H4 (cell line): ENCODE measurements around the gene MAFB. TPM values are rescaled to one million over a fixed set of nuclear protein-coding genes. Genes with fewer than 3 reads are reported as not detected.
A peak's percentile ranks its signal among the peaks of the same experiment; 100 is the strongest.

Experiments used
- DNase-seq: peaks from one replicate; pipeline ENCODE4 v3.0.0-alpha.2; 2015; ENCODE audit warnings: low spot score
- total RNA-seq: library from RNA; depleted of rRNA; stranded (reverse); fragments of >200 nt; shearing (Covaris generic); gene quantifications from 2 replicates; pipeline ENCODE4 v1.2.3, GENCODE V29; 2014

Gene MAFB
- total RNA-seq, 1 experiment from 2014 or later, result 0.39 TPM

DNA sequence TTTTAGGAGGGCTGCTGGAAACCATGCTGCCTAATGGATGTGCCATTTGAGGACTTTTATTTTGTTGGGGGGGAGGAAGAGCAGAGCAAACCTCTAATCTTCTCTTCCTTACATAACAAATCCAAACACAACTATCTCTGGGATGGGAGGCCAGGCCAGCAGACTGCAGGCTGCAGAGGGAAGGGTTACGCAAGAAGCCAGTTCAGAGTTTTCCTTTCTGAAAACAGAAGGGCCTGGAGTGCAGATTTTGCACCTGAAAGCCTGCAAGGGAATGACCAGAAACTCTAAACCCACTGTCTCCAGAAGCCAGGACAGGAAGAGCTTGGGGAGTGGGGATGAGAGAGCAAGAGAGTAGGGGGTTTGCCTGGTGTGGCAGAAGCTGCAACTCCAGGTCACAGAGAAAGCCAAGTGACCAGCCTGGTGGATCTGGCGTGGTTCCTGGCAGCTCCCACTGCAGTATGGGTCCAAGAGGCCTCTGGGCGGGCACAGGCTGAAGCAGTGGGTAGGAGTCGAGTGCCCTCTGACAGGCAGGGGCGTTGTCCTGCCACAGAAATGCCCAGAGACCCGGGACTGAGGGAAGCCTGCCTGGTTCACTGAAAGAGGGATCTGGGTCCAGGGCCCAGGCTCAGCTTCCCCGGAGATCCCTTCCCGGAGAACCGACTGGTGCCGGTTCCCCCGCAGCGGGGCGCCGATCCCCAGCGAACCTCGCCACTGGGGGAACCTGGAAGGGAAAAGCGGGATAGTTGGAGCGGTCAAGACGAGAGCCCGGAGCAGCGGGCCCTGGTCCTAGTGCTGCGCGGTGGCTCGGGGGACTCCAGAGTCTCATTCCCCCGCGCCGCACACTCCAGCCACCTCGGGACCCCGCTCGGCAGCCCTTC lies 6.7 kb downstream of the MAFB start:
- DNase-seq, result no peak

DNA sequence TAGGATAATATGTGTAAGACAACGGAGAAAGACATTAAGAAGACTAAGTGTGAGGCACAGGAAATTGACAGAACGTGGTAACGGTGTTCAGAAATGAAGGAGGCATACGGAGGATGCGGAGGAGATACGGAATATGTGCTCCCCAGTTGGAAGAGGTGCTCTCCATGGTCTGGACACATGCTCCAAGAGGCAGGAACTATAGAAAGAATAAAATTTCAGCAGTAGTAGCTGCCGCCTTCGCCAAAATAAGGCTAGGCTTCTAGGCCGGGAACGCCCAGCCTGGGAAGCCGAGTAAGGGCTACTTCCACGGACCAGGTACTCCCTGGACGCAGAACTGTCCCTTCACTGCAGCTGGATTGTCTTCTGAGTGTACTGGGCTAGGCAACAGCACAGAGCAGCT lies 7.4 kb downstream of the MAFB start:
- DNase-seq, result no peak

DNA sequence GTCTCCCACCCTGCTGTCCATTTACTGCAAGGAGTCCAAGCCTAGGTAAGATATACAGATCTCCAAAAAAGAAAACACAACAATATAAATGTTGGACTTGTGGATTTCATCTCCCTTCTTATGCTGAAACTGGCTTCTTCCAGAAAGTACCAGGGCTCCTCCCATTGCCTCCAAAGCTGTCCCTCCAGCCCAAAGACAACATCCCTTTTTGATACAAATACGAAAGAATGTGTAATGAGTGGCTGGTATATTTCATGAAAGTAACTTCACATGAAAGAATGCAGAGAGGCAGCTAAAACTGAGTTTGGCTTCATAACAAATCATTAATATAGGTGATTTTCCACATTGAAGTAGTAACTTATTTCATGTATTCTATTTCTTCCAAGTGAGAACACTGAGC lies 7.9 kb downstream of the MAFB start:
- DNase-seq, result no peak

DNA sequence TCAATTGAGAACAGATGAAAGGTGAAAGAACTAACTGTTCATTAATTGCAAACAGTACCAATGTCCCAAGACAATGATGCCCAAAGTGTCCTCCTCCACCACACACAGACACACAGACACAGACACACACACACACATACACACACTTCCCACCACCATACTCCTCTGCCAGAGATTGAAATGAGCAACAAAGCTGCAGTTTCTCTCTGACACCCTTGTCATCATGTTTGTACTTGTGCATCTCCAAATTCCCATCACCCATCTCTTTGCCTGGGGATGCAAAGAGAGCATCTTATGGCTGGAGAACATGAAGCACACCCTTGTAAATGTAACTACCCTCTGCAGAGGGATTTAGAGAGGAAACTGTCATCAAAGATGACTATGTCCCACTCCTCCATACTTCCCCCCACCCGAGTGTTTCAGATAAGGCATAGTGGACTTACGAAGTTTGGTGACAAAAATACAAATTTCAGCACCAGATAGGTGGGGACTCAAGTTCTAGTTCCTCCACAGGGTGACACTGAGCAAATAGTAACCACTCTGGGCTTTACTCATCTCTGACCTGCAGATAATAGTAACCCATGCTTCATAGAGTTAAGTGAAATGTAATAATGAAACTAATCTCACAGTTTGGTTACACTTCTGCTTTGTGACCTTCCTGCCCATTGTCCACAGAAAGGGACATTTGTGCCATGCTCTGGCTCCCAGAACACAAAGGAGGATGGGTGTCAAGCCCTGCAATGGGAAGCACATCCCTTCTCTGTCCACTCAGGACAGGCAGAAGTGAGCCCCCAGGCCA lies 8.7 kb downstream of the MAFB start:
- no peak for DNase-seq

DNA sequence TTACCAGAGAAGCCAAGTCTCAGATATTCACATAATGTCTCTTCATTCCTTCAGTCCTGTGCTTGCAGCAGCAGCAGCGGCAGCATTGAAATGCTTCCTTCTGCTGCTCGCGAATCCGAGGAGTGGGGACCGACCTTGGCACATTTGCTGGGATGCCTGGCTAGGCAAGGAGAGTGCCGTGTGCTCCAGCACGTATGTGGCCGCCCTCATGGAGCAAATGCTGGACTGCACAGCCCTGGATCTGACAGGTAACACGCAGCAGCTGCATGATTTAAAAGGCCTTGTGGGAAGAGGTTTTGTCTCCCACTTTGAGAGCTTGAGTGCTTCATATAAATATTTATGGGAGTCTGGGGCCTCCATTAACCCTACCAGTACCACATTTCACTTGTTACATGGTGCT lies 9.9 kb downstream of the MAFB start:
- DNase-seq, result no peak

DNA sequence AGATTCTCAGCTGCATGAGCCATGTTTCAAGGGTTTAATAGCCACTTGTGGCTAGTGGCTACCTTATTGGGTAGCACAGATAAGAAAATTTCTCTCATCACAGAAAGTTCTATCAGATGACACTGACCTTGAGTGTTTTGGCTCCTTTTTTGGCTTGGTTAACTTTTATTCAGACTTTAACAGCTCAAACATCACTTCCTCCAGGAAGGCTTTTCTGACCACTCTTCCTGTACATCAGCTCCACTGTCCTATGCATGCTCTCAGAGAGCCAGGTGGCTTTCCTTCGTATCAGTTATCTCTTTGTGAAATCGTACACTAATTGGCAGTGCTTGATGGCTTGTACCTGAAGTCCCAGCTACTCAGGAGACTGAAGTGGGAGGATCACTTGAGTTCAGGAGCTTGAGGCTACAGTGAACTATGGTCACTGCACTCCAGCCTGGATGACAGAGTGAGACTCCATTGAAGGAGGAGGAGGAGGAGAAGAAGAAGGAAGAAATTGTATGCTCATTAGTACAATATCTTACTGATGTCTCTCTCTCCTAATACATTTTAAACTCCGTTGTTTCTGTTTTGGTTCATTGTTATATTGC lies 10.7 kb downstream of the MAFB start:
- DNase-seq, result no peak

DNA sequence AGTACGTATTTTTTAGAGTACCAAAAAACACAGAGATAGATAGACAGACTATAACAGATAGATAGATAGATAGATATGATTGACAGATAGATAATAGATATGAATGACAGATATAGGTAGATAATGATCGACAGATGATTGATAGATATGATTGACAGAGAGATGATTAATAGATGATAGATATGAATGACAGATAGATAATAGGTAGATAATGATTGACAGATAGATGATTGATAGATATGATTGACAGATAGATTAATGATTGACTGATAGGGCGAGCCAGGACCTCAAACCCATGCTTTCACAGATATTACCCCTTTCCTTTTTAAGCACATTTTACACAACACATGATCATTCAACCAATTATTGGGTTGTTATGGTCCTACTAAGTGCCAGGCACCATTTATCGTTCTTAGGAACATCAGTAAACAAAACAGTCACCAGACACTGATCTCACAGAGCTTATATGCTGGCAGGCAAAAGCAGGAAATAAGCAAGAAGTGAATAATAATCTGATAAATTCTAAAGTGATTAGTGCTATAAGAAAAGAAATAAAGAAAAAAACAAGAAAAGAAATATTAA lies 11.6 kb downstream of the MAFB start:
- DNase-seq, result no peak

DNA sequence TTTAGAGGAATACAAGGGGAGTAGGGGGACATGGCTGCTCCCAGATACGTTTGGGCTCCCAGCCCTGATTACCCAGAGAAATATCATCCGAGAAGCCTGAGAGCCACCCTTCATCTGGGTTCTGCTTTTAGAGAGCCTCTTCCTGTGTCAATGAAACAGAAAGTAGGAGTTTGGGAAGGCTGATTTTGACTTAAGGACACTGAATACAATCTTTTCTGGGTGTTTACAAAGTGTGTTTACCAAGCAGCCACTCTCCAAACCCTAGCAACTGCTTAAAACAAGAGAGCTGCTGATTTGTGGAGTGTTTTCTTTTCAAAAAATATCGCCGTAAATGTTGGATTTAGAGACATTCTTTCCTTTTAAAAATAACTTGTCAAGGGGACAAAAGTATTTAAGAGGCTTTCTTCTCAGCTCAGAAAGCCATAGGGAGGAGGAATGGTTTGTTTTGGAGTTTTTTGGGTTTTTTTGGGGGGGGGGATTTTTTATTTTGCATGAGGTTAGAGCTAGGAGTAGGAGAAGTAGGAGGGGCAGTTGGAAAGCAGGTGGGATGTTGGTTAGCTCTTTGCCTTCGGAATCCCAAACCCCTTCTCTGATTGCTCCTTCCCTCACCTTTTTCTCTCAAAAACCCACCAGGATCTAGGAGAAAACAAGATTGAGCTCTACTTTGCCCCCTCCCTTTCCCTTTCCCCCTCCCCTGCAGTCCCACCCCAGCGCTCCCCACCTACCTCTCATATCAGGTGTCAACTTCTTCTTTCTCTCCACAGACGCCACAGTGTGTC lies 12.4 kb downstream of the MAFB start:
- DNase-seq, result no peak

DNA sequence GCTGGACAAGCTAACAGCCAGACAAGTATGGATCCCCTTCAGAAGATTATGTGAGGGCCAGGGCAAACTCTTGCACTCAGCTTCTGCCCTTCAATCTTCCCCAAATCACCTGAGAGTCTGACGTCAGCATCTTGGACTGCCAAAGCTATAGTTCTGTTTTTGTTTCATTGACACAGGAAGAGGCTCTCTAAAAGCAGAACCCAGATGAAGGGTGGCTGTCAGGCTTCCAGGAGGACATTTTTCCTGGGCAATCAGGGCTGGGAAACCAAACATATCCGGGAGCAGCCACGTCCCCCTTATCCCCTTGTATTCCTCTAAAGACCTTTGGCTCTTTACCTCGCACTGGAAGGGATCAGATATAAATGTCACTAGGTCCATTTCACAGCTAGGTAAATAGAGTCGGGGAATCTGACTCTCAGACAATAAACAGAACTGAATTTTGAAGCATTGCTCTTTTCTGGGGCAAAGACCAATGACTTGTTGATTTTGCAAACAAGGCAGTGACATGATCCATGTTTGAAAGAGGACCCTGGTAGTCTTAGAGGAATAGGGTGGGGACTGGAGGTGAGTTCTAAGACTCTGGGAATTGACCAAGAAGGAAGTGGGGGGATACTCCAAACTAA lies 13.3 kb downstream of the MAFB start:
- no peak for DNase-seq

DNA sequence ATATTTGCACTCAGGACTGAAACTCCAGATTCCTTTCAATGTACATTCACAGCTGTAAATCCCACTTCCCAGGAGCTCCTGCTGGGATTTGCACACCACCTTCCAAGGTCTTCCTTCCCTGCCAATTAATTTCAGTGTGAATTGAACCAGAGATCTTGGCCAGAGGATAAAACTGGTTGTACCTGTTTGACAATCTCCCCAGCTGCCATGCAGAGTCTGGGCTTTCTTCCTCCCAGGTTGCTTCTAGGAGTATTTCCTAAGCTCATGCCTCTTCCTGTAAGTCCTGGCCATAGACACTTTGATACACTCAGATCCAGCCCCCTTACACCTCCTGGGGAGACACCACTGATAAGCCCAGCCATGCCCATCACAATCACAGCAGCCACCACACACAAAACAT lies 15.6 kb downstream of the MAFB start:
- no peak for DNase-seq

DNA sequence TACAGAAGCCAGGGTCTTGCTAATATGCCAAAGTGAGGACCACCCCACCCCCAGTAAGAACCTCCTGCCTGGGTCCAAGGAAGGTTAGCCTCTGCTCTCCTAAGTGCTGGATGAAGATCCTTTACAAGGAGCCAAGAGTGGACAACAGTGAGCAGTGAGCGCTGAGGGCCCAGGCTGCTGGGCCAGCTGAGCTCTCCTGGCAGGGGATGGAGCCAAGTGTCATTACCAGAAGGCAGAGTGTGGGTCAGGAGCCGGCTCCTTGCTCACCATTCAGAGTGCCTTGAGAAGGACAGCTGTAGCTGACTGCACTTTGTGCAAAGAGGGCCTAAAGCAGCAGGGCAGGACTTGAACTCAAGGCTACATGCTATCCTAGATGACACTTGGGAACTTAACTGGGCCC lies 16.9 kb downstream of the MAFB start:
- no peak for DNase-seq

DNA sequence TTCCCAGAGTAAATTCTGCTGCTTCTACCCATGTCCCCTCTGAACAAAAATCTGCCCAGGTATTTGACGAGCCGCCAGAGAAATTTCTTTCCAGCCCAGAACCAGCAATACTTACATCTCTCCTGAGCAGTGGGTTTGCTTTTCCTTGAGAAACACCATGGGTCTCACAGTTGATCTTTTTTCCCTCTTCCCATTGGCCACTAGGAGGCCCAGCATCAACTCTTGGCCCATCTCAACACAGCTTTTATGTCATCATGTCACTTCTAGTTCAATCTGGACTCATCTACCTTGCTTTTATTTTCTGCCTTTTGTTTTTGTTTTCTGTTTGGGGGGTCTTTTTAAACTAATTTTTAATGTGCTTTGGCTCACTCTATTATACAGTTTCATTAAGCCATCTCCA lies 18.8 kb downstream of the MAFB start:
- DNase-seq, result no peak

DNA sequence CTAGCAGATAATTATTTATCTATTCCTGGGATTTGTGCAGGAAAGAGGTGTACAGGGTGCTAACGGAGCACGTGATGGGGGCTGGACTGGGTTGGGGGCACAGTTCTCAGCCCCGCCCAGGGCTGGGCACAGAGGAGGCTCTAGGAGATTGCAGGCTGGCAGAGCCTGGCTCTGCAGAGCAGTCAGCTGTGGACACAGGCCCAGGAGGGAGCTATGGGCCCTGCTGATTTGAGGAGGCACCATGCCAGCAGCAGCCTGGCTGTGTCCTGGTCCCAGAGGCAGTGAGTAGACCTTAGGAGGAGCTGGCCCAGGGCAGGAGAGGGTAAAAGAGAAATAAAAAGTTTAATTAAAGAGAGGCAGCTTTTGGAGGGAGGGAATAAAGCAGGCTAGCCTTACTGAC lies 19.3 kb downstream of the MAFB start:
- no peak for DNase-seq

DNA sequence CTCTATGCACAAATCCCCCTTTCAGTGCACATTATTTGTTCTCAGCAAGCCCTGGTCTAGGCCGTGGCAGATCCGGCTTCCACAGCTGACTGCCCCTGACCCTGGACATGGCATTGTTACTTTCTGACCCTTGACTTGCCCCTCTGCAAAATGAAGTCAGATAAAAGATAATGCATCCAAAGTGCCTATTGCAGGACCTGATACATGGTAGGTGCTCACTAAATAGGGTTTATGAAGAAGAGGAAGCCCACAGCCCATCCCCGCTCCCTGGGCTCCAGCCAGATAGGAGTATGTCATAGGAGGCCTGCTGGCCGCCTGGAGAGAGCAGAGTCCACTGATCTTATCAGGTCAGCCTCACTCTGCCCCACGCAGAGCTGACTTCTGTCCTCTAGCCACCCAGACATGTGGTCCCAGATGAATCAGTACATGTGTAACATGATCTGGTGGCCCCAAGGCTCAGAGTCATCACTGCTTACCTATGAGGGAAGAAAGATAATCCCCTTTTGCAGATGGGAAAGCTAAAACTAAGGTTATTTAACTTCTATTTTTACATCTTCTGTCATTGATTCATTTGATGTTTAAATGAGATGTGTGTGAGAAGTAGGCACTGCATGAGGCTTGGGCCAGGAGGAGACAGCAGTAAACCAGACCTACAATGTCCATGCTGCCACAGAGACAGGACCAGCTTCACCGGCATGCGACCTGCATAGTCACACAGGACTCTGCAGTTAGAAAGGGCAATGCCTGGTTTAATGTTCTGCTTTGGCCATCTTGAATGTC lies 20.4 kb downstream of the MAFB start:
- peak; percentile 19 for DNase-seq

DNA sequence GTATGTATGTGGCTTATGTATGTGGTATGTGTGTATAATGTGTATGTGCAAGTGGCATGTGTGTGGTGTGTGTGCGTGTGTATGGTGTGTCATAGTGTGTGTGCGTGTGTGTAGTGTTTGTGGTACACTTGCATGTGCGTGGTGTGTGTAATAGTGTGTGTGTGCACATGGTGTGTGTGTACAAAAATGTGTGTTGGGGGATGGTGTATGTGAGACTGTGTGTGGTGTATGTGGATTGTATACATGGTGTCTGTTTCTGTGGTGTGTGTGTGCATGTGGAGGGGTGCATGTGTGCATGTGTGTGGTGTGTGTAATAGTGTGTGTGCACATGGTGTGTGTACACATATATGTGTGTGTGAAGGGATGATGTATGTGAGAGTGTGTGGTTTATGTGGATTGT lies 21.5 kb downstream of the MAFB start:
- no peak for DNase-seq

DNA sequence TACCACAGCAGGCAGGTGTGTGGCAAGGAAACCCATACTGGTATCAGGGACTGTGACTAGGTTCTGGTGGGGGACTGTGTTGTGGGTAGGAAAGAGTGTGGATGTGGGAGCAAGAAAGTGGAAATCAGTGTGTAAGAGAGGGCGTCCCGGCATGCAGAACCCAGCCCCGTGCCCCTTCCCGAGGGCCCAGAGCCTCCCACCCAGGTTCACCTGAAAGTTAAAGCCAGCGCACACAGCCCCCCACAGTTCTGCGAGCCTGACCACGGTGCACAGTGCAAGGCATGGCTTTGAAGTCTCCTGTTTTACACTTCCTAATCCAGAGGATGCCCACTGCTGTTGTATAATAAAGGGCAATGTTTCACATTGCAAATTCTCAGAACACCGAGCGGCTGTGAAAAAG lies 22.7 kb downstream of the MAFB start:
- no peak for DNase-seq

DNA sequence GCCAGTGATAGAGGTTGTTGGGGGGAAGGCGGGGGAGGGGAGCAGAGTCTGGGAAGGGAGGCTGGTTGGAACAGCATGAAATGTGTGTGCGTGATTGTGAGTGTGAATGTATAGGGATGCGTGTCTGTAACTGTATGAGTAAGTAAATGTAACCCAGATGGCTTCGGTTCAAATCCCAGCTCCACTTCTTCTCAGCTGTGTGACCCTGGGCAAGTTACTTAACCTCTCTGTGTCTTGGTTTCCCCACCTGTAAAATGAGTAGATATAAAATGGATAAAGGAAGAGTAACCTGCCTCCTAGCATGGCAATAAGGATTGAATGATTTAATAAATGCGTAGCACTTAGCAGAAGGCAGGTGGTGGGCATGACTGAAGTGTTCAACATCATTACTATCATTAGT lies 24.1 kb downstream of the MAFB start:
- no peak for DNase-seq

DNA sequence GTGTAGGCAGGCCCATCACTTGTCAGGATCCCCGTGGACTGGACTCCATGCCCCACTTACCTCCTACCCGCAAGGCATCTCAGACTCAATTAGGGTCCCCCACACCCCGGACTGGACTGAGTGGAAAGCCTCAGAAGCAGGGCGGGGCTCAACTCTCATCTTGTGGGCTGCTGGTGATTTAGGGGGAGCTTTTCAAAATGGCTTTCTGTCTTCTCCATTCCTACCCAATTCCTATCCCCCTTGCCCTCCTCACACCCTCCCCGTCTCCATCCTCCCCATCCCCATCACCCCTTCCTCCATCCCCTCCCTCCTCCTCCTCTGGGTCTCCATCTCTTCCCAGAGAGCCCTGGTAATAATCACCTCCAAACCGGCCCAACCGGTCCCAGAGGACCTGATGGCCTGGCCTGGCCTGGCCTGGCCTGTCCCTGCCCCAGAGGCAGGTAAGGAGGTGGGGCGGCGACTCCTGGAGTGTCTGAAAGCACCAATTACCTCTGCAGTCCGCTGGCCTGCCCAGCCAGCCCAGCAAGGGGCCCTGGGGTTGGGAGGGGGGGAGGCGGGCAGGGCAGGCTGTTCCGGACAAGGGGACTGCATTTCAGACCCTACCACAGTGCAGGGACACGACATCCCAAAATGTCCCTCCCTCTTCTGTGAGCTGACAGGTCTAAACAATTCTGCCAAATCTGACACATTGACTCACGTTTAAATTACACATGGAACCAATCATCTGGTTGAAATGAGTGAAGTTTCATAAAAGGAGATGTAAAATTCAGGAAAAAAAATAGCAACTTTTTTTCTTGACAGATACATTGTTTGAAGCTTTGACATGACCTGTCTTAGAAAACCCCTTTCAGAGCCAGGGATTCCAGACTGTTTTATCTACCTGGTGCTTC lies 24.8 kb downstream of the MAFB start:
- no peak for DNase-seq

DNA sequence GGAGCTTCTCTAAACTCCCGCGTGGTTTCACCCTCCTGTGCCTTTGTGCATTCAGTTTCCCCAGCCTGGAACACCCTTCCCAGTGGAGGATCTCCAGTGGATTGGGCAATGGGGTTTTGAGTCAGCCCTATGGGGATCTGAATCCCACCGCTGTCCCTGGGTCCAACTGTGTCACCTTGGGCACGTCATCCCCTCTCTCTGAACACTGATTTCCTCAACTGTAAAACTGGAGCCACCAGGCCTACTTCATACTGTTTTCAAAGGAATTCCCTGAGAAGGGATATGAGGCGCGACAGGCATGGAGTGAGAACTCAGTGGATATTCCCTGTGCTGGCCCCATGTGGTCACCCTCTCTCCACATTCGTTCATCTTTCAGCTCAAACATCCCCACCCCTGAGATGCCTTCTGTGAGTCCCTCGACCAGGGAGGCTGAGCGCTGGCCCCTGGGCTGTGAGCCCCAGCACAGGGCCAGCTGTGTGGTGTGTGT lies 25.7 kb downstream of the MAFB start:
- no peak for DNase-seq
